HepG2 (cell line): ENCODE results near the gene MBTPS1. TPM values are rescaled to one million over a fixed set of nuclear protein-coding genes. Genes with fewer than 3 reads are reported as not detected.
A peak's percentile ranks its signal among the peaks of the same experiment; 100 is the strongest.

Source experiments
- ATAC-seq: fragments of 200-7000 bp; cut with Tn5 transposase; 3 replicates; pipeline ENCODE4 v1.9.1; 2020; ENCODE audit warnings: mild to moderate bottlenecking, moderate library complexity
- BruUV-seq: library from RNA; stranded (reverse); fragments of 400-500 nt; replicated peaks from 2 replicates; lab custom pipeline; 2021; lab: Mats Ljungman, UMichigan
- CTCF ChIA-PET: fragments of 300-600 bp; formaldehyde crosslinking; extraction: SDS; loops from one replicate; lab custom pipeline; 2021; ENCODE audit warnings: low total read pairs, inconsistent platforms, low intra/inter-chr PET ratio; lab: Yijun Ruan, JAX
- POLR2A ChIA-PET: fragments of 350-600 bp; sonication (Branson Sonifier 250); formaldehyde crosslinking; loops from one replicate; lab custom pipeline; 2020; ENCODE audit warnings: antibody characterized with exemption, inconsistent platforms; lab: Yijun Ruan, JAX
- DNase-seq: peaks from one replicate; pipeline ENCODE4 v3.0.0-alpha.2; 2015; ENCODE audit warnings: low spot score
- FAIRE-seq: peaks from 3 replicates; lab custom pipeline; 2011; peaks lifted over from hg19 to GRCh38; lab: Jason Lieb, UNC
- H2AFZ ChIP-seq: one replicate; pipeline ENCODE4 v1.6.1; 2011; ENCODE audit warnings: low read length, inconsistent platforms
- H3K27ac ChIP-seq: fragments of 300-600 bp; 3 replicates; pipeline ENCODE4 v1.8.0; 2011; ENCODE audit warnings: mixed run types, mild to moderate bottlenecking, mixed read lengths, low read length, inconsistent platforms; ENCODE audit not compliant: insufficient read depth; ENCODE audit errors: extremely low read length
- H3K27me3 ChIP-seq, 2 experiments: fragments of 200-600 bp in 1 of 2; 2 replicates in 1 of 2; 3 replicates in 1 of 2; pipeline versions ENCODE4 v1.6.0 to v1.8.0; 2011; ENCODE audit warnings: low read length in 2 of 2, mild to moderate bottlenecking in 2 of 2, moderate library complexity in 2 of 2, inconsistent platforms in 1 of 2; ENCODE audit not compliant: insufficient read depth in 2 of 2, control insufficient read depth in 1 of 2
- H3K36me3 ChIP-seq, 2 experiments: fragments of 200-600 bp in 1 of 2; replicated peaks in 1 of 2; 2 replicates in 1 of 2; 3 replicates in 1 of 2; pipeline versions ENCODE4 v1.5.1 to v1.8.0; 2011; ENCODE audit warnings: low read length in 2 of 2, inconsistent platforms in 1 of 2; ENCODE audit not compliant: insufficient read depth in 2 of 2, control insufficient read depth in 1 of 2
- H3K4me1 ChIP-seq: 2 replicates; pipeline ENCODE4 v1.5.1; 2012; ENCODE audit warnings: low read length, inconsistent platforms; ENCODE audit not compliant: insufficient read depth
- H3K4me2 ChIP-seq: 2 replicates; pipeline ENCODE4 v1.6.0; 2011; ENCODE audit warnings: low read depth, low read length, inconsistent platforms
- H3K4me3 ChIP-seq, 3 experiments: fragments of 200-600 bp in 1 of 3; sonication (generic), shearing (Covaris generic) in 1 of 3; replicated peaks in 1 of 3; 2 replicates each; pipeline ENCODE4 v1.5.1; 2011 to 2016; ENCODE audit warnings: low read length in 3 of 3, inconsistent platforms in 2 of 3, low read depth in 2 of 3, mild to moderate bottlenecking in 2 of 3, control low read depth in 1 of 3, mixed read lengths in 1 of 3; ENCODE audit not compliant: insufficient read depth in 1 of 3
- H3K79me2 ChIP-seq: one replicate; pipeline ENCODE4 v1.6.1; 2011; ENCODE audit warnings: low read length, inconsistent platforms; ENCODE audit not compliant: insufficient read depth
- H3K9ac ChIP-seq: 2 replicates; pipeline ENCODE4 v1.6.0; 2011; ENCODE audit warnings: mild to moderate bottlenecking, low read depth, low read length, inconsistent platforms; ENCODE audit not compliant: insufficient read depth
- H3K9me3 ChIP-seq: 2 replicates; pipeline ENCODE4 v1.5.1; 2012; ENCODE audit warnings: mild to moderate bottlenecking, low read length
- H4K20me1 ChIP-seq: 2 replicates; pipeline ENCODE4 v1.6.0; 2011; ENCODE audit warnings: inconsistent platforms, mild to moderate bottlenecking, low read length, moderate library complexity; ENCODE audit not compliant: insufficient read depth
- GPBP1L1 ChIP-seq: sonication (generic); formaldehyde crosslinking; IDR thresholded peaks from 2 replicates; pipeline ENCODE4 v1.5.0; 2020; ENCODE audit warnings: mild to moderate bottlenecking, missing genetic modification reagents
- HNRNPLL ChIP-seq: fragments of 200-400 bp; formaldehyde crosslinking; IDR thresholded peaks from 2 replicates; pipeline ENCODE4 v1.6.1; 2017; ENCODE audit warnings: mild to moderate bottlenecking, low read depth, low read length; ENCODE audit not compliant: poor library complexity, severe bottlenecking
- MNT ChIP-seq: fragments of 450-650 bp; IDR thresholded peaks from 2 replicates; pipeline ENCODE4 v1.6.1; 2016
- RFX1 ChIP-seq: fragments of 450-650 bp; IDR thresholded peaks from 2 replicates; pipeline ENCODE4 v1.6.1; 2017
- WGBS: methylation state at CpG from one replicate; pipeline ENCODE4 v1.1.6; 2017; ENCODE audit warnings: low lambda C conversion rate; 5-methylcytosine and 5-hydroxymethylcytosine counted together
- in situ Hi-C: cut with HindIII; loops from 2 replicates; pipeline ENCODE4 v1.10.0; 2017; ENCODE audit warnings: low pct_unique_long_range_greater_than_20kb; ENCODE audit not compliant: extremely low pct_ligation_motif_present
- intact Hi-C: fragments of 100-400 bp; cut with micrococcal nuclease; formaldehyde crosslinking; loops from one replicate; pipeline ENCODE4 v1.10.0; 2022; ENCODE audit not compliant: unreplicated experiment
- polyA plus RNA-seq, 8 experiments: library from polyadenylated mRNA; depleted of rRNA in 3 of 8; stranded (reverse) in 7 of 8; unstranded in 1 of 8; fragments of >200 nt; fragmentation: Illumina TruSeq in 4 of 8; extraction: Trizol in 4 of 8; gene quantifications; 2 replicates each; pipeline versions ENCODE4 v1.2.1 to v1.2.3, GENCODE V29; 2011 to 2016; ENCODE audit warnings: low read depth in 4 of 8, missing spikeins in 1 of 8, mixed read lengths in 1 of 8; ENCODE audit not compliant: insufficient read depth in 1 of 8
- total RNA-seq, 5 experiments: library from RNA; depleted of rRNA; stranded (reverse); fragments of >200 nt; fragmentation: Illumina TruSeq; extraction: Trizol; gene quantifications; 2 replicates each; pipeline ENCODE4 v1.2.3, GENCODE V29; 2016; ENCODE audit warnings: low read depth in 1 of 5

The MBTPS1 gene
- total and polyA plus RNA-seq, 2 of the 13 experiments (the other 11 are each of a cell fraction or from before 2014, with no cell fraction given), result 56.7 to 91.3 TPM

- peak; percentile 36 for TF ChIP-seq HNRNPLL
- no peak for TF ChIP-seq RFX1
- no peak for TF ChIP-seq GPBP1L1 (CRISPR knock-in tag)
- TF ChIP-seq MNT, result peak; percentile 90
- POLR2A ChIA-PET, result no interaction called here
- no peak overlapping the region for H3K27ac ChIP-seq
- ATAC-seq (no peak), DNase-seq (no peak), FAIRE-seq (no peak)
- no peaks in the 10 kb centered on the region for H3K79me2 ChIP-seq
- H3K36me3 ChIP-seq, result peaks cover 16 to 17% of the 10 kb centered on the region in 2 experiments; a peak in 4 of 5 replicates
- H4K20me1 ChIP-seq, result no peaks in the 10 kb centered on the region; the same call in 1 of the 2 replicates
- peaks cover 16% of the 10 kb centered on the region for H3K4me1 ChIP-seq
- CTCF ChIA-PET, result no interaction called here
- intact Hi-C loops, result no loop called here
- WGBS, result 92% methylated on average over 10 of the region's 13 CpGs
- BruUV-seq, result no TSS peak
- H3K9ac ChIP-seq, result no peak overlapping the region
- H3K9me3 ChIP-seq, result no peaks in the 10 kb centered on the region
- H3K27me3 ChIP-seq, result peaks cover 0 to 4% of the 10 kb centered on the region in 2 experiments; a peak in 1 of 5 replicates
- no peak overlapping the region for H3K4me3 ChIP-seq
- no peak overlapping the region for H2AFZ ChIP-seq
- H3K4me2 ChIP-seq, result no peak overlapping the region
- in situ Hi-C loops, result loop anchor here (10.0 kb wide), 2 partner anchors 125 to 225 kb away; no protein-coding TSS in a partner anchor
Observed at GRCh38 chr16:84049403-84050060, 67.2 kb downstream of the MBTPS1 start.
